ENCODE data around the gene ANKRD18A.

Gene ANKRD18A

GRCh38 chr9:38526591-38526990 is 93.8 kb downstream of the ANKRD18A start:
- no peak for DNase-seq

- DNase-seq, result no peak
Measured at GRCh38 chr9:38523121-38523520, 97.3 kb downstream of the ANKRD18A start.

- DNase-seq, result no peak
Measured at GRCh38 chr9:38521762-38522161, 98.6 kb downstream of the ANKRD18A start.

Measured in activated CD4-positive, CD25-positive, alpha-beta regulatory T cell treated with anti-CD3 and anti-CD28 coated beads, Interleukin-2, amount 50 U/mL, for 72 hours (primary cell).